HTERT RPE-1 (cell line): ENCODE data around the gene CSTF3.

Experiments used
- in situ Hi-C: fragments of 300-500 bp; cut with MboI; formaldehyde crosslinking; loops from 4 replicates; pipeline ENCODE4 v1.14.3; 2020; ENCODE audit warnings: low sequenced_read_pairs

CSTF3 gene

GRCh38 chr11:33044285-33044756 is 117.0 kb downstream of the CSTF3 start:
- in situ Hi-C loops: no loop called here

GRCh38 chr11:33043221-33043830 is 118.0 kb downstream of the CSTF3 start:
- in situ Hi-C loops: no loop called here

GRCh38 chr11:33040862-33041453 is 120.3 kb downstream of the CSTF3 start:
- in situ Hi-C loops: no loop called here

GRCh38 chr11:33040033-33040861 is 121.0 kb downstream of the CSTF3 start:
- in situ Hi-C loops: no loop called here

GRCh38 chr11:33039274-33040032 is 121.8 kb downstream of the CSTF3 start, which contains the start of gene TCP11L1:
TSS of gene TCP11L1 (plus strand) at chr11:33039572. CDS start at chr11:33043774, 4,202 bp downstream.
- in situ Hi-C loops: no loop called here

- in situ Hi-C loops: no loop called here
These were observed 126.3 kb downstream of the CSTF3 start for GRCh38 chr11:33035011-33035410.
